Measurements from ENCODE around the gene DISC1. TPM values are rescaled to one million over a fixed set of nuclear protein-coding genes. Genes with fewer than 3 reads are reported as not detected.
A peak's percentile ranks its signal among the peaks of the same experiment; 100 is the strongest.
"Not testable (repeated sequence)": the region's sequence is repeated elsewhere in the genome, so short reads cannot be mapped to it uniquely, and the experiment has no call there.

DISC1 gene
- total RNA-seq, 1 donor from 2014 or later = 6.1 TPM

DNA sequence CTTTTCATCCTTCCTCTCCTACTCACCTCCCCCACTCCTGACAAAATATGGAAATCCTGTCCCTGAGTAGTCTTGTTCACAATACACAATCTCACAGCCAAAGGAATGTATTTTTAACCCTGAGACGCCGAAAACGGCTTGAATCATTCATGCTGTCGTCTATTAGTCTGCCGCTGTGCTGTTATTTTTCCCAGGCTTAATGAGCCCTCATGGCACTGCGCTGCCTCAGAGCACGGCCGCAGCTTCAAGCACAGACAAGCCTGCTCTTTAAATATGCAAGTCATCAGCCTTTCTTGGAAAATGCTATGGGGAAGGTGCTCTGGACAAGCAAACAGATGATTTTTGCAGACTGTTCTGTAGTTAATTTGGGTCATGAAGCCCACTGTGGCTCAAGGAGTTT lies 302.7 kb downstream of the DISC1 start:
- DNase-seq (ENCODE audit: low read depth) = peak; percentile 66

GRCh38 chr1:231930257-231930947 lies 303.8 kb downstream of the DISC1 start:
- DNase-seq (ENCODE audit: low read depth) = no peak

DNA sequence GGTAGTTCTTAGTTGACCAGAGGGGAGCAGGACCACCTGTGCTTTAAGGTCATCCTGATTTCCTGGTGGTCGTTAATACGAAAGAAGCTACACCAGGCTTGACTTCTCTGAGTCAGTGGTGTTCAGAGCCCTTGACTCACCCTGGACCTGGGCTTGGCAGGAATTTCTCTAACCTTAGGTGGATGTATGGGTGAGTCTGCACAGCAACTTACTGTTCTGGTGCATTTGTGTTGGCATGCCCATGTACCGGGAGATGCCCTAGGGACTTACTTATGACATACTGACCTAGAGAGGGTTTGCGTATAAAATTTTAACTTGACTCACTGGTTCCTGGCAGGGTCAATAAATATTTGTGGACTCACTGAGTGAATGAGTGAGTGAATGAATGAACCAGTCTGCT lies 304.6 kb downstream of the DISC1 start:
- peak; percentile 56 for DNase-seq (ENCODE audit: low read depth)

- no peak for DNase-seq (ENCODE audit: low read depth)
Measured at GRCh38 chr1:231931846-231932454, 305.4 kb downstream of the DISC1 start.

- DNase-seq (ENCODE audit: low read depth) = no peak
Measured at GRCh38 chr1:231933711-231934626, 307.4 kb downstream of the DISC1 start.

- no peak for DNase-seq (ENCODE audit: low read depth)
Measured at GRCh38 chr1:231934797-231935196, 308.2 kb downstream of the DISC1 start.

- DNase-seq (ENCODE audit: low read depth) = no peak
Measured at GRCh38 chr1:231935856-231936255, 309.3 kb downstream of the DISC1 start.

GRCh38 chr1:231936983-231937775 lies 310.6 kb downstream of the DISC1 start:
- DNase-seq (ENCODE audit: low read depth) = peak; percentile 34

DNA sequence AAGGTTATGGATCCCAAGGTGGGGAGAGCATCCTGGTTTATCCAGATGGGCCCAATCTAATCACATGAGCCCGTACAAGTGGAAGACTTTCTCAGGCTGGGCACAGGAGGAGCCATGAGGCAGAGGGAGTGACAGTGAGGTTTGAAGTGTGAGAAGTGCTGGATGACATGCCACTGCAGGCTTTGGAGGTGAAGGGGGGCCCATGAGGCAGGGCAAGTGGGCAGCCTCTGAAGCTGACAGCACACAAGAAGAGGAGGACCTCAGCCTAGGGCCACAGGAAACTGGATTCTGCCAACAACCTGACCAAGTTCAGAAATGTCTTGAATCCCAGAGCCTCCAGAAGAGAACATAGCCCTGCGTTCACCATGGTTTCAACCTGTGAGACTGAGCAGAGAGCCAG lies 311.6 kb downstream of the DISC1 start:
- no peak for DNase-seq (ENCODE audit: low read depth)

DNA sequence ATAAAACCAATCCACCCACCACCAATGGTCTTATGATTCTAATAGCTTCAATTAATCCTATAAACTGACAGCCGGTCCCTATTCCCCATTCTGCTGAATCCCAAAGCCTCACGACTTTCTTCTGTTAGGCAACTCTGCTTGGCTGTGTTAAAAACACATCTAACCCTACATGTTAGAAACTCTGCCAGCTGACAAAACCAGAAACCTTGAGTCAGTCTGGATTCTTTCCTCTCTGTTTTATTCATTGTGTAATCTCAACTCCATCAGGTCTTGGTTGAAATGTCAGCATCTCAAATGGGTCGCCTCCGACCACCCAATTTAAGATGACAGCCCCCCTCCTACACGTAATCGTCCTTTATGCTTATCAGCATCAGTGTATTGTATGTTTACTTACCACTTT lies 312.1 kb downstream of the DISC1 start:
- DNase-seq (ENCODE audit: low read depth) = no peak

GRCh38 chr1:231939118-231939517 lies 312.5 kb downstream of the DISC1 start:
- DNase-seq (ENCODE audit: low read depth) = no peak

DNA sequence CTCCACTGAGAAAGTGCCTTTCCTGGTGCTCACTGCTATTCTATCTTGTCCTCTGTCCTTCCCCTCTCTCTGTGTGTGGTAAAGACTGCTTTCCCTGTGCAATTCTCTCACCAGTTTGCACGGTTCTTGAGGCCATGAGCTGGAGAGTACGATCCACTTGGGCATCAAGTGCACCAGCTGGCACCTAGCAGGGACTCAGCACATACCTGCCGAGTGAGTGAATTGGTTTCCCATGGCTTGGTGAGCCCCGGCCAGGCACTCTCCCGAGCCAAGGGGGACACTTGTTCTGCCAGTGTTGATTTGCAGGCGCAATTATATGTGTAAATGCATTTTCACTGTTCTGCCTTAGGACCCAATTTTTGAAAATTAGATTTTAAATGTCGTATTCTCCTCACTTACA lies 313.5 kb downstream of the DISC1 start:
- no peak for DNase-seq (ENCODE audit: low read depth)

- DNase-seq (ENCODE audit: low read depth) = no peak
Measured at GRCh38 chr1:231940701-231941100, 314.1 kb downstream of the DISC1 start.

GRCh38 chr1:231943084-231943483 lies 316.5 kb downstream of the DISC1 start:
- DNase-seq (ENCODE audit: low read depth) = no peak

GRCh38 chr1:231948102-231948501 lies 321.5 kb downstream of the DISC1 start:
- DNase-seq (ENCODE audit: low read depth) = not testable (repeated sequence)

DNA sequence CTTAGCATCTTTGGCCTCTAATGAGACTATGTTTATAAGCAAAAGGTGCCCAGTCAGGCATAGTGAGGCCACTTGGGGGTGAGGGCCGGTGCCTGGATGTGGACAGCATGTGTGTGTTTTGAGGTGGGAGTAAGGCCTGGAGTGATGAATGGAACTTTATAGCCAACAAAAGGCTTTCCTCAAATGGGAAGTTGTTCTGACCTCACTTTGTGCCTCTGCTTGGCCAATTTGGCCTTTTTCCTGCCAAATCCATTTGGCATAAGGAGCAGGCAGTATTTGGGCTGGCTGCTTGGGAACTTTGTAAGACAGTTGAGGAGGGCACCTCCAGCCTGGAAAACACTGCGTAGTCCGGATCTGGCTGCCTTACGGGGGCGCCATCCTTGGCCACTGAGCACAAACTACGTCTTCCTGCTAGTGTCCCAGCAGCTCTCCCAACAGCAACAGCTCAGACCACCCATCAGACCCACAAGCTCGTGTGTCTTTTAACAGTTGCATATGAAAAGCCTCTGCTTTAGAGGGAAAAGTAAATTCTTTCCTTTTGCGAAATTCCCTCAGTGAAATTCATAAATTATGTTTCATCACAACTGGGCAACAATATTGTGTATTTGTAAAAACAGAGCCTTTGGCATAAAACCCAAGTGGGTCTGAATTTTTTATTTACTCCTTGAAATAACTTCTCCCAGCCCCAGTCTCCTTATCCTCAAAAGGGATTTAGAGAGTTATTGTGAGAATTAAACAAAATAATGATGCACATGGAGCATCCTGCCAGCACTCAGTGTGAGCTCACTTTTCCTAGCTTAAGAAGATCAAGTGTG lies 322.9 kb downstream of the DISC1 start:
- no peak for DNase-seq (ENCODE audit: low read depth)

GRCh38 chr1:231950331-231951128 lies 323.9 kb downstream of the DISC1 start:
- peak; percentile 12 for DNase-seq (ENCODE audit: low read depth)

- DNase-seq (ENCODE audit: low read depth) = peak; percentile 25
Measured at GRCh38 chr1:231951374-231951773, 324.8 kb downstream of the DISC1 start.

- no peak for DNase-seq (ENCODE audit: low read depth)
Measured at GRCh38 chr1:231952154-231952553, 325.6 kb downstream of the DISC1 start.

GRCh38 chr1:231953660-231954059 lies 327.1 kb downstream of the DISC1 start:
- DNase-seq (ENCODE audit: low read depth) = peak; percentile 44

Data from renal cortical epithelial cell (primary cell).